KBM-7 (cell line): Measurements from ENCODE around the gene LYSMD4.

Experiments
- DNase-seq: peaks from one replicate; pipeline ENCODE4 v3.0.0-alpha.2; 2015
- in situ Hi-C: fragments of 300-500 bp; cut with MboI; formaldehyde crosslinking; loops from 2 replicates; pipeline ENCODE4 v1.14.3; 2020; ENCODE audit warnings: low sequenced_read_pairs, low pct_unique_long_range_greater_than_20kb, mixed read lengths

LYSMD4 gene

DNA sequence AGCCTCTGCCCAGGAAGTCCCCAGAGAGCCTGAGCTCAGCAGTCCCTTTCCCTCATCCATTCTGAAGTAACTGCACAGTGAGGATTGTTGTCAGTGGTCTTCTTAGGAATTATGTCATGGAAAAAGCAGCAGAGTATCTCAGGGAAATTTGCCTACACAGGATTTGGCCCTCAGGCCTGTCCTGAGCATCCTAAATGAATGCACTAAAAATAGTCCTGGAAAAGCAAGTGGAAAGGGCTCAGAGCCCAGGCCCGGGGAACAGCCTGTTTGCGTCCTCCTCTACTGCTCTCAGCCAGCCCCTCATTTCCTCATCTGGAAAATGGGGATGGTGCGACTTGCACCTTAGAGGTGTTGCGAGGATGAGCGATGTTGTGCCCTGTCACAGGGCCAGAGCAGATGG, 21.6 kb downstream of the LYSMD4 start:
- DNase-seq = no peak
- in situ Hi-C loops = no loop called here

DNA sequence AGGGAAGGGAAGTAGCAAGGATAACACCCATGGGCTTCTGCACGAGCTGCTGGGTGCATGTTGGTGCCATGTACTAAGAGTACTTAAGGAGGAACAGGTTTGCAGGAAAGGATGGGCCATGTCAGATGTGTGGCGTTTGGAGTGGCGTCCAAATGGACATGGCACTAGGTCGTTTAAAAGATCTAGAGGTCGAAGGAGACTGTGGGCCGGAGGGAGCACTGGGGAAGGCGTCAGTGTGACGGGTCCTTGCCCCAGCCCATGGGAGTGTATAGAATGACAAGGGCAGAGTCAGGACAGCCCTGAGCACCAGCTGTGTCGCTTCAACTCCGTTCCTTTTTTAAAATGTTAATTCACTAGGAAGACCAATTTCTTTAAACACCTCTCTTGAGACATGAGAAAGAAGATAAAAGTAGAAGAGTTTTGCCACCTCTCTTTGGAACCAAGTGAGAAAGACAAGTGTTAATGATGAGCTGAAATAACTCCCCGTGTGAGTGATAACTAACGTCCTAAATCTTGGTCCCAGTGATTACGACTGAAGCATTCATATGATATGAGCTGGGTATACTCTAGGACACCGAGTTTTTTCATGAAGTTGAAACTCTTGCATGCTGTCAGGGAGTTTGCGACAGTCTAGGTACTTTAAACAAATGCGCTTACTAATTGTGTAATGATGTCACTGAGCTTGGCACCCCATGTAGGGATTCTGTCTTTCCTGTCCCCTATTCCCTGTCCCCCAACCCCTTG, 23.8 kb downstream of the LYSMD4 start:
- in situ Hi-C loops = no loop called here
- DNase-seq = no peak

DNA sequence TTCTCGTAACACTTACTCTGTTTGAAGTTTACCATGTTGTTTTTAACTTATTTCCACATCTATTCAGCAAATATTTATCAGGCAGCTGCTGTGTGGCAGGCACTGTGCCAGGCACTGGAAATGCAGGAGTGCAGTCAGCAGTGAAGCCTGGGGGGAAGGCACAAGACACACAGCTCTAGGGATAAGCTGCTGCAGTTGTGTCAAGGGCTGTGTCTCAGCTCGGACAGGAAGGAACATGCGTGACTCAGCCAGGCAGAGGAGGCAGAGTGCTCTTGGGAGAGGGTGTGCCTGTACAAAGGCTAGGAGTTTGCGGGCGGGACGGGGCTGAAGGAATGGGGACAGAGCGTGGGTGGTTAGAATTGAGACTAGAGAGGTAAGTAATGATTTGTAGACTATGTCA, 24.7 kb downstream of the LYSMD4 start:
- in situ Hi-C loops = no loop called here
- DNase-seq = no peak

DNA sequence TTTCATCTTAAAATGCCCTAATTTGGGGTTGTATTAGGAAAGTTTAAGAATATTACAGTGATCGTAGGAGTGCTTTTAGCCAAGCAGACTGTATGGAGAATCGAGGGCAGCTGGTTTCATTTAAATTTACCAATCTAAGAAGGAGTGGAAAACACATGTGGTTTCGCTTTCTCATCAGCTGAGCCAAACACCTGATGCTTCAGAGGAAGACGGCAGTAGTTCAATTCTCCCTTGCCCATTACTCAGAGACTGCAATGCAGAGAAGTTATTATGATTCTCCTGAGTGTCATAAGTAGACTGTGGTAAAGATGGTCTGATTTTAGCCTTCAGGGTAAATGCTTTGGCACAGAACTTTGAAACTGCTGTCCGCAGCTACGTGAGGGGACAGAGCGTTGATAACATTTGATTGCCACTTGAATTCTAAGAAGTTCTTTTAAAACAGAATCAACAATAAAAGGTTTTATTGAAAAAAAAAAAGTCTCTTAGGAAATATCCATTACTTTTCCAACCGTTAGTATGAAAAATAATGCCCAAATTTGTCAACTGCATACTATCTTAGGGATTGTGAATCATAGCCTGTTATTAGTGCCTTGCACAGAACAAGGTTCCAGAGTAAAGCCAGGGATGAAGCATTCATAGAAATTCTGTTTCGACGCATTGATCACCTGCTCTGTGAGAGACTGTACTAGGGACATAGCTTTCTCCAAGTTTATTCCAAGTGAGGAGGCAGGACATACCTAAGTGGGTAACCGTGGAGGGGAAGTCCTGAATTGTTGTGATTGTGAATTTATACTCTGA, 25.6 kb downstream of the LYSMD4 start:
- in situ Hi-C loops = no loop called here
- DNase-seq = no peak

DNA sequence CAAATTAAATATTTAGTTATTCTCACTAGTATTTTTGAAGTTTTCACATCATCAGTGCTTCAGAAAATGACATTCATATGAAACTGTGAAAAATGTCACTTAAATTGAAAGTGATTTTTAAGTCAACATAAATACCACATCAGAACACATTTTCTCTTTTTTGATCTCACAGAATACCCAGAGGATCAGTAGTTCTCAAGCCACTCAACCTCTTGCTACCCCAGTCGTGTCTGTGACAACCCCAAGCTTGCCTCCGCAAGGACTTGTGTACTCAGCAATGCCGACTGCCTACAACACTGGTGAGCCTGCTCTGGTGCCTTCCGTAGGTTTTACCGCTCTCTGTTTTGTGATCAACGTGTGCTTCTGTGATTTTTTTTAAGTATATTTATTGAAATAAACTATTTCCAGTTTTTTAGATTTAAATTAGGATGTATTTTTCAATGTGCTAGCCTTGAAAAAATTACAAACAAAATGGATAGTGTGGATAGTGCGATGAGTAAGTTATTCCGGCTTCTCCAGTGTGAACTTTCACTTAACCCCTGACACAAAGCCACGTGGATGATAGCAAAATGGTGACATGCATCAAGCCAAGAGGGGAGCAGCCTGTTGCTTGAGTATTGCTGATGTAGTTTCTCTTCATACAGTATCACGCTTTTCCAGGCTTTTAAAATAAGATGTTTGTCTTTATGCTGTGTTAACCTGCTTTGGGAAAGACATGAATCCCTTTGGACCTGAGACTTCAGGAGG, 26.5 kb downstream of the LYSMD4 start:
- no peak for DNase-seq
- in situ Hi-C loops = no loop called here

DNA sequence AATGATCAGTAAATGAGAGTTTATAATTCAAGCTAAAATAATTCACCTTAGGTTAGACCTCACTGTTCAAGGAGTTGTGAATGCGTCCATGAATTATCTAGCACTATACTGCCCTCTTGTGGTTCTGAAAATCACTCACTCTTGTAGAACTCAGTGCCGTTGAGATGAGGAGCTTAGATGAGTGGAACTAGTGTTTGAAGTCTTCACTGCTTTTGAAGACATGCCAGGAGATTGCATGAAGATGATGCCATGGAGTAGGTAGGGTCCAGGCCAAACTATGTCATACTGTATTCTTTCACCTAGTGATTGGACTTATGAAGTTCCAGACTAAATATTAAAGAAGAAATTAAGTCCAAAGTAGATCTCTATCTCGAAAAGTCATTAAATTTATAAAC, 28.8 kb downstream of the LYSMD4 start:
- peak; percentile 82 for DNase-seq
- in situ Hi-C loops = no loop called here

DNA sequence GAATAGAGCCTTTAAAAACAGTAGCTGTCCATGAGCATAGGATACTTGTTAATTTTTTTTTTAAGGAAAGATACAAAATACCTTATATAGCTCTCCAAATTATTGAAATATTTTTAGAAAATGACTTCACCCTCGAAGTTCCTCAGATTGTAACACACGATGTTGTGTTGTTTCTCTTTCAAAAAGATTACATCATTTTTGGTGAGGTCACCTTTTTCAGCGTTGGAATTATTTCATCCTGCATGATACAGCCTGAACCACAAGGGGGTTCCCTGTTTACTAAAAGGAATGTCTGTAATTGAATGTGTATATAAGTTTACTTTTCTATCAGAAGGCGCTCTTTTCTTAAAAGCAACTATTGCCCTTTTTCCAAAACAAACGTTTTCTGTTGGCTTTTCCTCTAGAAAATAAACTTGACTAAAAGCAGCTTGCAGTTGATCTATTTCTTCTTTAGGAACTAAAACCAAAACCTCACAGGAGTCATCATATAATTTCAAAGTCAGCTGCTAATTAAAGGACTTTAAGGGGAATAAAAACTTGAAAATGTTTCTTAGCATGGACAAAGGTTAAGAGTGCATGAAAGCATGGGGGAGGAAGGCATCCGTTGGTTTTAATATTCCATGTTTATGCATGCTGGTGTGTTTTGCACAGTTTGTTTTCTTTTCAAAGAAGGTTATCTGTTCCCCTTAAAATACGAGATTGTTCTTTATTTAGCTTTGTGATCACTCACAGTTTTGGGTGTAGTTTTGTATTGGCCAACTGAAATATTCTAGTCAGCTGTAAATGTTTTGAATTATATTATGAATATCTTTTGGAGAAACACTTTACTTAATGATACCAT, 29.4 kb downstream of the LYSMD4 start:
- in situ Hi-C loops = no loop called here
- peak; percentile 74 for DNase-seq

DNA sequence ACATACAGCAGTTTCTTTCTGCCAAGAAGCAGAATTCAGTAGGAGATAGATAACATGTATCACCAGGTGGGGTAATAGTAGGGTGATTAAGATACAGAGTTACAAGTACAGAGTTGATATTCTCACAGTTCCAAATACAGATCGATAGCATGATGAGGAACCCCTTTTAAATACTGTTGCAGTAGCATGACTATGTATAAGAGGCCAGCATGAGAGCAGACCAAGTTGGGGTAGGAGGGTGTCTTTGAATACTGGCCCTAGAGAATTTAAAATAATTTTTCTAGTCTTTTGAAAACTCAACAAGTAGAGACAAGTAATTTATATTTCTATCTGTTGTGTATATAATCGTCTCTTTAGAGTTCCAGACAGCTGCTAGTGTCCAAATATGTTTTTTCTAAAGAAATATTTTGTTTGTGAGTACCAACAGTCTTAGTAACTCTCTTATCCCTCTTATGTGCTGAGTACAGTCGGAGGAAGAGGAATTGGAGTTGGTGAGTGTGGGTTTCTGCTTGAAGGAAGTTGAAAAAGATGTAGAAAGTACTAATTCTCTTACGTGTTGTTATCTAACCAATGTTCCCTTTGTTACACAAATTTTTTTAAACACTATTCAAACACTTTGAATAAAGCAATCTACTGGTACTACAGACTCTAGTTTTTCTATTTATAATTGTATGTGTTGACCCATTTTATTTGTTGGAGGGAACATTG, 30.2 kb downstream of the LYSMD4 start:
- no peak for DNase-seq
- in situ Hi-C loops = no loop called here

DNA sequence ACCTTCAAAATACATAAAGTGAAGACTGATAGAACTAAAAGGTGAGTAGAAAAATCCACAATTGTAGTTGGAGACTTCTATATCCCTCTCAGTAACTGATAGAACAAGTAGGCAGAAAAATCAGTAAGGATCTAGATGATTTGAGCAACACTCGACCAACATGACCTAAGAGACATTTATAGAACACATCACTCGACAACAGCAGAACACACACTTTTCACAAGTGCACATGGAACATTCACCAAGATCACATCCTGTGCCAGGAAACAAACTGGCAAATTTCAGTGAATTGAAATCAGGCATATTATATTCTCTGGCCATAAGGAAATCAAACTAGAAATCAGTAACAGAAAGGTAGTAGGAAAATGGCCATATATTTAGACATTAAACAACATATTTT, 37.1 kb downstream of the LYSMD4 start:
- in situ Hi-C loops = no loop called here
- no peak for DNase-seq

DNA sequence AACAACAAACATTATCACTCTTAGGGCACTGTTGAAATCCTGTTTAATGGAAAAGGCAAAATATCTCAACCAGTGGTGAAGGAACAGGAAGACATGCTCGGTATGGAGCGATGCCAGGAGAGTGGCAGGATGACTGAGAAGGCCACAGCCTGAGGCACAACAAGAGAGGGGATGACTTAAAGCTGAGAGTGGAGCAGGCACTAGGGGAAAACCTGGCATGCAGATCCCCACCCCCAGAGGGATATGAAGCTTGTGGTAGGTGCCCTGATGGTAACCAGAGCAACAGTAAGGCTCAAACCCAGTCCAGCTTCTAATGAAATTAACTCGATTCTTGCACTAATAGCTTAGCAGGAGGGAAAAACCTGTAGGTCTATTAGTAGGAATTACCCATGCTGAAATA, 40.4 kb downstream of the LYSMD4 start:
- in situ Hi-C loops = no loop called here
- no peak for DNase-seq

DNA sequence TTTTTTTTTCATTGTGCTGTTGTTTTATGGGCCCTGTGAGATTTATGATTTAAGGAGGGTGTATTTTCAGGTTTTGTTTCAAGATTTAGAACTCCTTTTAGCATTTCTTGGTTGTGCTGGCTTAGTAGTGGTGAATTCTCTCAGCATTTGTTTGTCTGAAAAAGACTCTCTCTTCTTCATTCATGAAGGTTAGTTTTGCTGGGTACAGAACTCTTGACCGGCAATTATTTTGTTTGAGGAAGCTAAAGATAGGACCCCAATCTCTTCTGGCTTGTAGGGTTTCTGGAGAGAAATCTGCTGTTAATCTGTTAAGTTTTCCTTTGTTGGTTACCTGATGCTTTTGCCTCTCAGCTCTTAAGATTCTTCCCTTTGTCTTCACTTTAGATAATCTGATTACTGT, 46.9 kb downstream of the LYSMD4 start:
- in situ Hi-C loops = no loop called here
- DNase-seq = no peak

DNA sequence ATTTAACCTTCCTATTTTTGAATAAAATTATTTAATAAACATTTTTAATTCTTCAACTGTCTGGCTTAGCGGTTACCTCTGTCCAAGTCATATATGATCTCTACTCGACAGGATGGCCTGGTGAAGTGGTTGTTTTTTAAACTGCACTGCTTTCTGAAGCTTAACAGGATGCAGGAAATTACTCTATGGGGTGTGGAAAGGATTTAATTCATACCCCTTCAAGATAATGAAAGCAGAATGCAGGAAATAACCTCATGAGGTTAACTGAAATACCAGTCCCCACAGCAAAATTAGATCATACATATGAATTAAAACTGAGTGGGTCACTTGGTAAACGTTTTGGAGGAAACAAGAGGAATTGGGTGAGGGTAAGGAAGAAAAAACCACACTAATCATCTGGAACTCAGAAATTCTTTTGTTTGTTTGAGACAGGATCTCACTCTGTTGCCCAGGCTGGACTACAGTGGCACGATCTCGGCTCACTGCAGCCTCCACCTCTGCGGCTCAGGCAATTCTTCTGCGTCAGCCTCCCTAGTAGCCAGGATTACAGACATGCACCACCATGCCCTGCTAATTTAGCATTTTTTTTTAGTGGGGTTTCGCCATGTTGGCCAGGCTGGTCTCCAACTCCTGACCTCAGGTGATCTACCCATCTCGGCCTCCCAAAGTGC, 50.1 kb downstream of the LYSMD4 start:
- DNase-seq = no peak
- in situ Hi-C loops = no loop called here

DNA sequence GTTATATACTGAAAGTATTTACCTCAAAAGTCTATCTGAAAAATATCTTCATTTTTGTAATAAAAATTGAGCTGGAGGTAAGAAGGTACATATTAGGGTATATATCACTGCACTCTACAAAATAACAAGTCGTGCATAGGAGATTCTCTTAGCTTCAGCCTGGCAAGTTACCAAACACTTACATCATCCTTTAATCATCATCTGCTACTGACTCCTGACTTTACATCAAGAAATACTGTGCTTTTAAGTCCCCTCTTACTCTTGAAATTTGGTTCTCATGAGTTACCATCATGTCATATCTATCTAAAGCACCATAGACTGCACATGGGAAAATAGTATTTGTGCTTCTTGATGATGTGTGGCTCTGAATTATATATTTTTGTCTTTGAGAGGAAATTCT, 50.8 kb downstream of the LYSMD4 start:
- DNase-seq = no peak
- in situ Hi-C loops = no loop called here

DNA sequence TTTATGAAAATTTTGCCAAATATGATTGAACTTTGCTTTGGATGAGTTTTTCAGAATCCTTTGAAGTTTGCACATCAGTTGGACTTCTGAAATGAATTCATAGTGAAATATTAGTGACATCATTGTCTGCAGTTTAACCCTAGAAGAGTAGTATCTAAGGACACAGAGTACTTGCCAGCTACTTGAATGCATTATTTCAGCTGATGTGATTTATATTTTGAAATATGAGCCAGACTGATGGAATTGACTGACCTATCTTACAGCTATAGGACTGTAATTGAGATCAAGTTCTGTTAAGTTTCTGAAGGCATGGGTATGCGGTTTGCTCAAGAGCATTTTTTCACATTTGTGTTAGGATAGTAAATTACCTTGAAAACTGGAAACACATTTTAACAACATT, 51.2 kb downstream of the LYSMD4 start:
- in situ Hi-C loops = no loop called here
- no peak for DNase-seq

DNA sequence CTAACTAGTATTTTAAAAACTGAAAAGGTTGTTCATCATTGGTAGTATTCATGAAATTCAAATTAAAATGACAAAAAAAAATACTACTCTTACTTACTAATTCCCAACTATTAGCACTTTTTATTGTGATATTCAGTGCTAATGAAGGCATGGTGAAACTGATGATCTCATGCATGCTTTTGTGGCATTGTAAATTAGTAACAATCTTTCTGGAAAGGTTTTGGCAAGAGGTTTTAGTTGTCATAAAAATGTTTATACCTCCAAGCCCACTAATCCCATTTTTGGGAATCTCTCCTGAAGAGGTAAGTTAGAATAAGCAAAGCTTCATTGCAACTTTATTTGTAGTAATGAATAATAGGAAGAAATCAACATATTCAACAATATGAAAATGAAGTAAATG, 53.0 kb downstream of the LYSMD4 start:
- DNase-seq = no peak
- in situ Hi-C loops = no loop called here

DNA sequence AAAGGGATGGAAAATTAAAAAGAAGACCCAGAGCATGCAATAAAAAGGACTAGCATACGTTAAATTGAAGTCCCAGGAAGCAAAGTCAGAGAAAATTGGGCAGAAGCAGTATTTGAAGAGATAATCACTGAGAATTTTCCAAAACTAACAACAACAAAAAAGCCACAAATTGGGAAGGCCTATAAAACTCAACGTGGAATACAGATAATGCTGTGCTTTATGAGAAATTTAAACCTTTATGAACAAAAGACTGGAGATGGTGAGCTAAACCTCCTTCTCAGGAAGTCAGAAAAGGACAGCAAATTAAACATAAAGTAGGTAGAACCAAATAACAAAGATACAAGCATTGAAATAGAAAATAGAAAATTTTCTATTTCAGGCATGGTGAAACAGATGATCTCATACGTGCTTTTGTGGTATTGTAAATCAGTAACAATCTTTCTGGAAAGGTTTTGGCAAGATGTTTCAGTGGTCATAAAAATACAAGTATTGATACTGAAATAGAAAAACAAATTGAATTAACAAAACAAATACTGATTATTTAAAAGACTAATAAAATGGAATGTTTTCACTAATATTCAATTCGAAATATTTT, 55.6 kb downstream of the LYSMD4 start:
- in situ Hi-C loops = no loop called here
- no peak for DNase-seq
